Activated CD4-positive, alpha-beta memory T cell treated with anti-CD3 and anti-CD28 coated beads for 36 hours (primary cell): ENCODE data around the gene EVX1. TPM values are rescaled to one million over a fixed set of nuclear protein-coding genes. Genes with fewer than 3 reads are reported as not detected.

Experiments
- CTCF ChIA-PET: fragments of 350-600 bp; sonication (Branson Sonifier 250); formaldehyde crosslinking; loops from one replicate; lab custom pipeline; 2021; ENCODE audit warnings: antibody characterized with exemption, inconsistent platforms; lab: Charles Lee
- POLR2A ChIA-PET: fragments of 350-600 bp; sonication (Branson Sonifier 250); formaldehyde crosslinking; loops from one replicate; lab custom pipeline; 2021; ENCODE audit warnings: antibody characterized with exemption; lab: Charles Lee
- DNase-seq: peaks from one replicate; pipeline ENCODE4 v3.0.0-alpha.2; 2020
- H3K27ac Mint-ChIP-seq: one replicate; pipeline ENCODE4 v1.8.0; 2021; ENCODE audit warnings: mixed read lengths
- H3K27me3 Mint-ChIP-seq: one replicate; pipeline ENCODE4 v1.8.0; 2021; ENCODE audit warnings: mixed read lengths
- H3K36me3 Mint-ChIP-seq: one replicate; pipeline ENCODE4 v1.8.0; 2021; ENCODE audit warnings: mixed read lengths
- H3K4me1 Mint-ChIP-seq: one replicate; pipeline ENCODE4 v1.8.0; 2021; ENCODE audit warnings: low read depth, mixed read lengths
- H3K4me3 Mint-ChIP-seq: one replicate; pipeline ENCODE4 v1.8.0; 2021; ENCODE audit warnings: mild to moderate bottlenecking, mixed read lengths
- H3K9me3 Mint-ChIP-seq: one replicate; pipeline ENCODE4 v1.8.0; 2021; ENCODE audit warnings: mixed read lengths
- intact Hi-C: fragments of 100-400 bp; cut with micrococcal nuclease; formaldehyde crosslinking; loops from one replicate; pipeline ENCODE4 v1.15.1; 2023
- total RNA-seq, 2 experiments: library from RNA; stranded (reverse); gene quantifications; one replicate each; pipeline ENCODE4 v1.2.3, GENCODE V29; 2021

Gene EVX1
- not detected for total RNA-seq

GRCh38 chr7:27242555-27243339 lies at the start of gene EVX1:
EVX1 (plus strand) TSS chr7:27242802; CDS start chr7:27243031, 229 bp downstream.
- ChIA-PET POLR2A (no interaction called here), CTCF (interaction anchor here (1.1 to 2.4 kb wide), 6 partner anchors 32 to 93 kb away, joined by 3 to 8 read pairs (median 6); no protein-coding TSS in a partner anchor)
- H3K27me3 Mint-ChIP-seq: peaks cover 79% of the 10 kb centered on the region
- peak within 1 kb of the TSS; percentile 45 for H3K4me3 Mint-ChIP-seq
- intact Hi-C loops: loop anchor here (5.0 kb wide), 1 partner anchor 75 kb away; the partner anchor contains the start of gene HOXA9
- DNase-seq: peak; percentile 69
- peaks cover 2% of the 10 kb centered on the region for H3K36me3 Mint-ChIP-seq
- H3K27ac Mint-ChIP-seq: peak within 1 kb of the TSS; percentile 5
- no peaks in the 10 kb centered on the region for H3K9me3 Mint-ChIP-seq
- peaks cover 25% of the 10 kb centered on the region for H3K4me1 Mint-ChIP-seq

GRCh38 chr7:27193335-27194001 lies 49.1 kb upstream of the EVX1 start:
- Mint-ChIP-seq H3K27ac (no peak overlapping the region), H3K27me3 (peaks cover 77% of the 10 kb centered on the region), H3K36me3 (no peaks in the 10 kb centered on the region), H3K4me1 (peaks cover 27% of the 10 kb centered on the region), H3K9me3 (no peaks in the 10 kb centered on the region), H3K4me3 (no peak overlapping the region)
- POLR2A ChIA-PET: no interaction called here
- intact Hi-C loops: loop anchor here (2.0 kb wide), 1 partner anchor 727 kb away; no protein-coding TSS in a partner anchor
- peak; percentile 6 for DNase-seq
- CTCF ChIA-PET: interaction anchor here (1.5 to 4.1 kb wide), 3 partner anchors 9 to 727 kb away, joined by 5 to 45 read pairs (median 15); partner anchors contain the start of gene HOXA11

DNA sequence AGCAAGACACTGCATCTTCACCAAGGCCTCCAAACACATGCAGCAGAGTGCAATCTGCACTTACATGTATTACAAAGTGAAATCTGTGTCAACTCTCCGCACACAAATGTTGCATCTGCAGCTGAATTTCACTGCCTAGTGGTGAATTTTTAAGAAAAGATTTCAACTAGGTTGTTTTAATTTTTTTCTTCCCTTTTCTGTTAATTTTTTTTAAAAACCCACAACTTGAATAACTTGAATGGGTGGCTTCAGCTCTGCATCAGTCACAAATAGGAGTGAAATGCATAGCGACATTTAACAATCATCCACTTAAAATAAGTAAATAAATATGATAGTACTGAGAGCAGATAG lies 48.6 kb upstream of the EVX1 start:
- CTCF ChIA-PET: interaction anchor here (1.4 to 4.1 kb wide), 4 partner anchors 9 to 827 kb away, joined by 5 to 45 read pairs (median 26); partner anchors contain the start of gene HOXA11
- H3K4me3 Mint-ChIP-seq: no peak overlapping the region
- no peak overlapping the region for H3K27ac Mint-ChIP-seq

GRCh38 chr7:27194686-27195379 lies 47.8 kb upstream of the EVX1 start:
- H3K27ac Mint-ChIP-seq: no peak overlapping the region
- intact Hi-C loops: loop anchor here (2.0 to 5.0 kb wide), 2 partner anchors 587 to 726 kb away; no protein-coding TSS in a partner anchor
- H3K36me3 Mint-ChIP-seq: peaks cover 2% of the 10 kb centered on the region
- peaks cover 18% of the 10 kb centered on the region for H3K4me1 Mint-ChIP-seq
- ChIA-PET CTCF (interaction anchor here (0.6 to 4.1 kb wide), 19 partner anchors 10 to 1343 kb away, joined by 3 to 45 read pairs (median 11); partner anchors contain the start of gene HOXA11), POLR2A (no interaction called here)
- H3K4me3 Mint-ChIP-seq: no peak overlapping the region
- peak; percentile 2 for DNase-seq
- no peaks in the 10 kb centered on the region for H3K9me3 Mint-ChIP-seq
- peaks cover 72% of the 10 kb centered on the region for H3K27me3 Mint-ChIP-seq

More for the DNA sequence above, 48.6 kb upstream of the EVX1 start:
- DNase-seq: no peak
- Mint-ChIP-seq H3K36me3 (peaks cover 2% of the 10 kb centered on the region), H3K27me3 (peaks cover 77% of the 10 kb centered on the region), H3K4me1 (peaks cover 24% of the 10 kb centered on the region), H3K9me3 (no peaks in the 10 kb centered on the region)
- POLR2A ChIA-PET: no interaction called here
- intact Hi-C loops: loop anchor here (2.0 kb wide), 1 partner anchor 727 kb away; no protein-coding TSS in a partner anchor

- CTCF ChIA-PET: interaction anchor here (0.6 to 4.1 kb wide), 55 partner anchors 10 to 1396 kb away, joined by 3 to 45 read pairs (median 5); partner anchors contain the start of genes EVX1, HOXA11 and HOXA5
- Mint-ChIP-seq H3K4me3 (peak overlapping the region; percentile 26), H3K4me1 (peaks cover 30% of the 10 kb centered on the region), H3K36me3 (peaks cover 3% of the 10 kb centered on the region), H3K27me3 (peaks cover 71% of the 10 kb centered on the region), H3K9me3 (no peaks in the 10 kb centered on the region), H3K27ac (no peak overlapping the region)
- POLR2A ChIA-PET: interaction anchor here (0.9 kb wide), 1 partner anchor 14 kb away, joined by 3 read pairs; no protein-coding TSS in a partner anchor
- intact Hi-C loops: loop anchor here (1.0 to 5.0 kb wide), 6 partner anchors 44 to 900 kb away; no protein-coding TSS in a partner anchor
- peak; percentile 88 for DNase-seq
These were observed 46.3 kb upstream of the EVX1 start for GRCh38 chr7:27196287-27196767.

DNA sequence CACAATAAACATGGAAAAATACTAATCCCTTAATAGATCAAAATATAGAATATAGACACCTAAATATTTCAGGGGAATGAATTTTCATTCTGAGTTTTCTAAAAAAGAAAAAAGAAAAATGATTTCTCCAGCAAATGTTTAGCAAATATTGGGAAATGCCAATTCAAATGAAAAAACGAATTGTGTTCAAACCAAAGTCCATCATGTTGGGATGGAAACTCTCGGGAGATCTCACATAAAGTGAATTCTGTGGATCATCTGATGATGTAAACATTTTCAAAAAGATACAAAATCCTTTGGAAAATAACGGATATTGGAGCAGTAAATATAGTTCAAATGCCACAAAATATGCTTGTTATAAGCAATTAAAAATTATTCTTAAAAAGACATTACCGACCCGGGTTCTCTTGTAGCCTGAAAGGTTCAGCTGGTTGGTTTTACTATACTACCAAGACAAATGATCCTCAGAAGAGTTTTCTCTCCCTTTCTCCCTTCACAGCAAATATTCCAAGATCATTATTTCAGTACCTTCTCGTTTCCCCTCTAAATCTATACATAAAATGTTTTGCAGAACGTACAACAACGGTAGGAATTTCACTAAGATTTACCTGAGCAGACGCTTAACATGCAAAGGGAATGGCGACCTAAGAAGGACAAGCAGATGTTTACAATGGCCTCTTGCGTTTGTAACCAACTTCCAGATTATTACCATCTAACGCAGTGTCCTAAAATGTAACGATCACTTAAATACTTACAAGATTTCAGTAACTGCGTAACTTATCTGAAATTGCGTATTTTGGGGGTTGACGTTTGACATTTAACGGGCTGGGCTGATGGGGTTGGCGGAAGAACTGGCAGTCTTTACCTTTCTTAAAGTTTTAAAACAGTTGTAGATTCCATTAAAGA lies 45.2 kb upstream of the EVX1 start:
- intact Hi-C loops: loop anchor here (2.0 to 5.0 kb wide), 7 partner anchors 13 to 881 kb away; partner anchors contain the start of gene HOXA11
- Mint-ChIP-seq H3K27ac (no peak overlapping the region), H3K9me3 (no peaks in the 10 kb centered on the region), H3K27me3 (peaks cover 72% of the 10 kb centered on the region), H3K4me3 (no peak overlapping the region), H3K4me1 (peaks cover 36% of the 10 kb centered on the region), H3K36me3 (peaks cover 3% of the 10 kb centered on the region)
- POLR2A ChIA-PET: no interaction called here
- CTCF ChIA-PET: interaction anchor here (0.8 to 1.4 kb wide), 3 partner anchors 14 to 577 kb away, joined by 3 to 4 read pairs (median 3); no protein-coding TSS in a partner anchor
- no peak for DNase-seq

GRCh38 chr7:27198138-27198841 lies 44.3 kb upstream of the EVX1 start:
- DNase-seq: peak; percentile 9
- Mint-ChIP-seq H3K27ac (no peak overlapping the region), H3K27me3 (peaks cover 76% of the 10 kb centered on the region), H3K36me3 (peaks cover 3% of the 10 kb centered on the region), H3K4me3 (no peak overlapping the region), H3K4me1 (peaks cover 33% of the 10 kb centered on the region), H3K9me3 (no peaks in the 10 kb centered on the region)
- CTCF ChIA-PET: interaction anchor here (0.8 to 1.8 kb wide), 9 partner anchors 8 to 822 kb away, joined by 3 to 6 read pairs (median 3); partner anchors contain the start of gene HOXA11
- intact Hi-C loops: loop anchor here (2.0 to 5.0 kb wide), 4 partner anchors 13 to 584 kb away; partner anchors contain the start of gene HOXA11
- POLR2A ChIA-PET: no interaction called here

GRCh38 chr7:27198871-27199801 lies 43.5 kb upstream of the EVX1 start:
- intact Hi-C loops: loop anchor here (2.0 to 5.0 kb wide), 4 partner anchors 14 to 583 kb away; partner anchors contain the start of gene HOXA11
- Mint-ChIP-seq H3K36me3 (peaks cover 3% of the 10 kb centered on the region), H3K27ac (no peak overlapping the region), H3K27me3 (peaks cover 76% of the 10 kb centered on the region), H3K9me3 (no peaks in the 10 kb centered on the region), H3K4me3 (peak overlapping the region; percentile 46), H3K4me1 (peaks cover 27% of the 10 kb centered on the region)
- no peak for DNase-seq
- ChIA-PET CTCF (interaction anchor here (0.8 to 1.8 kb wide), 9 partner anchors 9 to 821 kb away, joined by 3 to 6 read pairs (median 3); partner anchors contain the start of gene HOXA11), POLR2A (no interaction called here)
